Neuronal stem cell (in vitro differentiated cells): Measurements from ENCODE around the gene MACROD2.

Experiments
- DNase-seq: peaks from one replicate; pipeline ENCODE4 v3.0.0-alpha.2; 2013; ENCODE audit warnings: low spot score
- H2AFZ ChIP-seq: one replicate; pipeline ENCODE4 v1.6.1; 2013; ENCODE audit warnings: mild to moderate bottlenecking, low read length, inconsistent platforms
- H2AK5ac ChIP-seq: 2 replicates; pipeline ENCODE4 v1.6.1; 2013; ENCODE audit warnings: low read depth, mild to moderate bottlenecking, inconsistent platforms, low read length, moderate library complexity, mixed read lengths
- H2BK120ac ChIP-seq: 2 replicates; pipeline ENCODE4 v1.6.1; 2013; ENCODE audit warnings: low read depth, mild to moderate bottlenecking, inconsistent platforms, low read length, moderate library complexity, mixed read lengths
- H2BK12ac ChIP-seq: one replicate; pipeline ENCODE4 v1.6.1; 2013; ENCODE audit warnings: low read length, inconsistent platforms
- H2BK15ac ChIP-seq: 2 replicates; pipeline ENCODE4 v1.6.1; 2013; ENCODE audit warnings: mild to moderate bottlenecking, low read length, inconsistent platforms, mixed read lengths
- H2BK5ac ChIP-seq: one replicate; pipeline ENCODE4 v1.6.1; 2013; ENCODE audit warnings: inconsistent platforms, mild to moderate bottlenecking, low read length, moderate library complexity
- H3K14ac ChIP-seq: one replicate; pipeline ENCODE4 v1.6.1; 2013; ENCODE audit warnings: low read length, inconsistent platforms
- H3K18ac ChIP-seq: 2 replicates; pipeline ENCODE4 v1.6.1; 2013; ENCODE audit warnings: low read length, inconsistent platforms
- H3K23ac ChIP-seq: 2 replicates; pipeline ENCODE4 v1.6.1; 2013; ENCODE audit warnings: low read depth, mild to moderate bottlenecking, mixed read lengths, low read length, inconsistent platforms; ENCODE audit not compliant: poor library complexity
- H3K27ac ChIP-seq: replicated peaks from 3 replicates; pipeline ENCODE4 v1.5.1; 2013; ENCODE audit warnings: low read length, inconsistent platforms
- H3K27me3 ChIP-seq, 3 experiments: 2 replicates each; pipeline ENCODE4 v1.6.1; 2013; ENCODE audit warnings: low read length in 3 of 3, mild to moderate bottlenecking in 2 of 3, inconsistent platforms in 1 of 3, low read depth in 1 of 3, mixed read lengths in 1 of 3, moderate library complexity in 1 of 3; ENCODE audit not compliant: control insufficient read depth in 3 of 3, insufficient read depth in 3 of 3
- H3K36me3 ChIP-seq, 2 donors: replicated peaks in 1 of 2; 2 replicates each; pipeline ENCODE4 v1.6.1; 2013; ENCODE audit warnings: low read length in 2 of 2; ENCODE audit not compliant: control insufficient read depth in 2 of 2, insufficient read depth in 2 of 2
- H3K4ac ChIP-seq: 2 replicates; pipeline ENCODE4 v1.6.1; 2013; ENCODE audit warnings: inconsistent platforms, mild to moderate bottlenecking, low read length, moderate library complexity
- H3K4me1 ChIP-seq, 2 donors: 1 replicate in 1 of 2; 2 replicates in 1 of 2; pipeline ENCODE4 v1.6.1; 2013; ENCODE audit warnings: low read length in 2 of 2, low read depth in 1 of 2; ENCODE audit not compliant: control insufficient read depth in 2 of 2, insufficient read depth in 1 of 2
- H3K4me2 ChIP-seq: one replicate; pipeline ENCODE4 v1.6.1; 2013; ENCODE audit warnings: mild to moderate bottlenecking, low read length, inconsistent platforms; ENCODE audit not compliant: insufficient read depth, poor library complexity, severe bottlenecking
- H3K4me3 ChIP-seq, 2 donors: 2 replicates each; pipeline ENCODE4 v1.5.1; 2013; ENCODE audit warnings: low read length in 2 of 2, mild to moderate bottlenecking in 2 of 2, inconsistent platforms in 1 of 2, moderate library complexity in 1 of 2
- H3K79me1 ChIP-seq: one replicate; pipeline ENCODE4 v1.6.1; 2013; ENCODE audit warnings: low read depth, mild to moderate bottlenecking, inconsistent platforms, low read length, moderate library complexity
- H3K9ac ChIP-seq: one replicate; pipeline ENCODE4 v1.6.1; 2013; ENCODE audit warnings: mild to moderate bottlenecking, low read depth, low read length, inconsistent platforms; ENCODE audit not compliant: poor library complexity
- H3K9me3 ChIP-seq, 2 donors: replicated peaks in 1 of 2; 2 replicates each; pipeline versions ENCODE3 to v1.6.1; 2013; ENCODE audit warnings: low read length in 2 of 2, mild to moderate bottlenecking in 2 of 2, inconsistent platforms in 1 of 2, low read depth in 1 of 2, mixed read lengths in 1 of 2, moderate library complexity in 1 of 2; ENCODE audit not compliant: control insufficient read depth in 2 of 2, insufficient read depth in 1 of 2
- H4K8ac ChIP-seq: one replicate; pipeline ENCODE4 v1.6.1; 2013; ENCODE audit warnings: low read depth, mild to moderate bottlenecking, inconsistent platforms, low read length, moderate library complexity
- H4K91ac ChIP-seq: one replicate; pipeline ENCODE4 v1.6.1; 2013; ENCODE audit warnings: low read length, low read depth, mild to moderate bottlenecking, inconsistent platforms; ENCODE audit not compliant: poor library complexity
- WGBS, 2 donors: extraction: QIAGEN DNeasy Blood & Tissue Kit; methylation state at CpG; one replicate each; pipeline ENCODE4 v1.1.7; 2013; ENCODE audit warnings: missing lambda C conversion rate in 2 of 2, mixed read lengths in 1 of 2; ENCODE audit not compliant: insufficient read length in 2 of 2, insufficient replicate concordance in 1 of 2; ENCODE audit errors: extremely low coverage in 2 of 2; 5-methylcytosine and 5-hydroxymethylcytosine counted together

The MACROD2 gene

DNA sequence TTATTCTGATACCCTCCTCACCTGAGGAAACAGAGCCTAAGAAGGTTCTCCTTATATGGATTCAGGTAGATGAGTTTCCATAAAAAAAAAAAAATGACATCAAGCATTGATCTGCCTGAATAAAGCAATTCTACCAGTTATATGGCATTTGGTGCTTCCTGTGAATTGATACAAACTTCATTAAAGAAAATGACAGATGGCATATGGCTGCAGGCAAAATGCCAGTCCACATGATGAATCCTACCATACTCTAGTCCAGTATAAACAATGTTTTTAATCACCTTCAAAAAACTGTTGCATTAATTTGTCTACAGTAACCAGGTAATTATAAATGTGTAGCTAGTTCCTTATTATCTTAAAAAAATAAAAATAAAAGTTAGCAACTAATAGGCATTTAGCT, 901.3 kb downstream of the MACROD2 start:
- Histone ChIP-seq H3K4me2 (no peak overlapping the region), H3K36me3 (no peaks in the 10 kb centered on the region), H2BK120ac (no peak overlapping the region), H2BK5ac (no peak overlapping the region), H3K4ac (no peak overlapping the region), H2BK15ac (no peak overlapping the region), H2AFZ (no peak overlapping the region), H3K14ac (no peak overlapping the region), H3K27ac (no peak overlapping the region), H3K9ac (no peak overlapping the region), H3K23ac (no peak overlapping the region), H3K9me3 (peaks cover 2 to 5% of the 10 kb centered on the region in 2 donors), H2BK12ac (no peak overlapping the region), H4K8ac (no peak overlapping the region), H3K4me1 (no peaks in the 10 kb centered on the region), H3K27me3 (no peaks in the 10 kb centered on the region), H4K91ac (no peak overlapping the region), H2AK5ac (no peak overlapping the region), H3K18ac (no peak overlapping the region), H3K79me1 (no peaks in the 10 kb centered on the region), H3K4me3 (no peak overlapping the region)
- no peak for DNase-seq

DNA sequence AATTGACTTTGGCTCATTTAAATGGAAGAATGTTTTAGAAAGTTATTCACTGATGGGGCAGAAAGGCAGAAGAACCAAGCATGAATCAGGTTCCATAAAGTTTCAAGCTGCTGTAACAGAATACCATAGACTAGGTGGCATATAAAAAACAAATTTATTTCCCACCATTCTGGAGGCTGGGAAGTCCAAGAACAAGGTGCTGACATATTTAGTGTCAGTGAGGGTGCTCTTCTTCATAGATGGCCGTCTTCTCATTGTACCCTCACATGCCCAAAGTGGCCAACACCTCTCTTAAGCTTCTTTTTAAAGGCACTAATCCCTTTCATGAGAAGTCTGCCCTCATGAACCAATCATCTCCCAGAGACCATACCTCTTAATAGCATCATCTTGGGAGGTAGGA, 902.3 kb downstream of the MACROD2 start:
- no peak overlapping the region for H3K27ac ChIP-seq
- H3K4ac ChIP-seq: no peak overlapping the region
- H3K4me1 ChIP-seq: no peaks in the 10 kb centered on the region
- H3K9me3 ChIP-seq: peaks cover 2 to 5% of the 10 kb centered on the region in 2 donors
- no peak overlapping the region for H2AFZ ChIP-seq
- no peak overlapping the region for H2BK15ac ChIP-seq
- H4K91ac ChIP-seq: no peak overlapping the region
- H3K4me3 ChIP-seq: no peak overlapping the region
- no peak overlapping the region for H3K9ac ChIP-seq
- H3K23ac ChIP-seq: no peak overlapping the region
- H2BK5ac ChIP-seq: no peak overlapping the region
- no peak overlapping the region for H3K4me2 ChIP-seq
- H3K27me3 ChIP-seq: no peaks in the 10 kb centered on the region
- no peak overlapping the region for H4K8ac ChIP-seq
- no peaks in the 10 kb centered on the region for H3K36me3 ChIP-seq
- no peak overlapping the region for H2AK5ac ChIP-seq
- no peak overlapping the region for H2BK12ac ChIP-seq
- no peak for DNase-seq
- no peak overlapping the region for H3K14ac ChIP-seq
- no peak overlapping the region for H3K18ac ChIP-seq
- H2BK120ac ChIP-seq: no peak overlapping the region
- no peaks in the 10 kb centered on the region for H3K79me1 ChIP-seq
- WGBS, 2 donors: no CpG with 5 or more reads among the region's 1 CpG

DNA sequence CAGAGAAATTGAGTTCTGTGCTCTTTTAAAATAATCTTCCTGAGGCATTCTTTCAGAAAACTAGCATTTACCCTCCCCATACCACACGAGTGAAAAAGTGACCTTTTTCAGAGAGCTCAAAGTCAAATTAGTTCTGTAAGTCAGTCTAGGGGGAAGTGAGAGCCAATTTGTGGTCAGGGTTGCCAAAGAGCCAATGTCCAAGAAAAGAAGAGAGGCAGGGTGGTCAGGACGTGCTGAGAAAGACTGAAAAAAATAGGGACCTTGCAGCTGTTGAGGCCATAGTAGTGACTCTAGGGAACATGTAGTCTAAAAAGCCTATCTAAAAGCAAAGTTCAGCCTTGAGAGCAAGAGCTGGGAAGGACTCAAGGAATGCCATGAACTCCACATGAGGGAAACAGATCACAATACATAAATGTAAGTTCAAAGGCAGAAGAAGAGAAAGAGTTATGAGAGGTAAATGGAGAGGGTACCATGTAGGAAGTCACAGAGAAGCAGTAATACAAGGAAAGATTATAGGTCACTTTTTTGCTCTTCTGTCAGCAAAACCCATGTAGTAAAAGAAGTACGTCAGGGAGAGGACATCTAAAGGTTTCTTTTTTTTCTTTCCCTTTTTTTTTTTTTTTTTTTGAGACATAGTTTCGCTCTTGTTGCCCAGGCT, 907.2 kb downstream of the MACROD2 start:
- no peak overlapping the region for H3K14ac ChIP-seq
- no peaks in the 10 kb centered on the region for H3K27me3 ChIP-seq
- H3K36me3 ChIP-seq: no peaks in the 10 kb centered on the region
- H2AK5ac ChIP-seq: no peak overlapping the region
- H2BK5ac ChIP-seq: no peak overlapping the region
- no peak overlapping the region for H2AFZ ChIP-seq
- WGBS, 2 donors: no CpG with 5 or more reads among the region's 4 CpGs
- H2BK120ac ChIP-seq: no peak overlapping the region
- H3K4me3 ChIP-seq: no peak overlapping the region
- H3K9me3 ChIP-seq: peaks cover 2% of the 10 kb centered on the region in 2 donors
- no peak for DNase-seq
- no peak overlapping the region for H4K91ac ChIP-seq
- H3K79me1 ChIP-seq: no peaks in the 10 kb centered on the region
- no peak overlapping the region for H3K23ac ChIP-seq
- H3K4ac ChIP-seq: no peak overlapping the region
- H3K4me2 ChIP-seq: no peak overlapping the region
- no peak overlapping the region for H4K8ac ChIP-seq
- no peak overlapping the region for H3K27ac ChIP-seq
- H2BK12ac ChIP-seq: no peak overlapping the region
- H3K4me1 ChIP-seq: peaks cover 4 to 9% of the 10 kb centered on the region in 2 donors
- no peak overlapping the region for H3K18ac ChIP-seq
- H3K9ac ChIP-seq: no peak overlapping the region
- H2BK15ac ChIP-seq: no peak overlapping the region

DNA sequence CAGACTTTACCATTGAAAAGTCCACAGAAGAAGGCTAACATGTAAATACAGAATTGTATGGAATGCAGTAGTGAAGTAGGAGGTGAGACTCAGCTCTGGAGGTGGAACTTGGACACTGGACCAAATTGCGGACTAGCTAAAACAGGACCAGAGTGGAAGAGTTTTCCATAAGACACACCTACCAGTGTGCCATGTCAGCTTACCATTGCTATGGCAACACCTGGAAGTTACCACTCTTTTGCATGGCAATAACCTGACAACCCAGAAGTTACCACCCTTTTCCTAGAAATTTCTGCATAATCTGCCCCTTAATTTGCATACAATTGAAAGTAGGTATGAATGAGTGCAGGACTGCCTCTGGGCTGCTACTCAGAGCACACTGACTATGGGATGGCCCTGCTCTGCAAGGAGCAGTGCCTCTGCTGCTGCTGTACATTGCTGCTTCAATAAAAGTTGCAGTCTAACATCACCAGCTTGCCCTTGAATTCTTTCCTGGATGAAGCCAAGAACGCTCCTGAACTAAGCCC, 911.7 kb downstream of the MACROD2 start:
- Histone ChIP-seq H3K79me1 (no peaks in the 10 kb centered on the region), H2BK12ac (no peak overlapping the region), H2BK15ac (no peak overlapping the region), H3K27ac (no peak overlapping the region), H3K9ac (no peak overlapping the region), H3K4me1 (peaks cover 6 to 12% of the 10 kb centered on the region in 2 donors), H3K4me3 (no peak overlapping the region), H2AK5ac (no peak overlapping the region), H4K91ac (no peak overlapping the region), H3K4me2 (no peak overlapping the region), H3K18ac (no peak overlapping the region), H2BK5ac (no peak overlapping the region), H2BK120ac (no peak overlapping the region), H3K14ac (no peak overlapping the region), H3K36me3 (no peaks in the 10 kb centered on the region), H3K4ac (no peak overlapping the region), H3K23ac (no peak overlapping the region), H2AFZ (no peak overlapping the region), H3K9me3 (no peaks in the 10 kb centered on the region), H3K27me3 (no peaks in the 10 kb centered on the region), H4K8ac (no peak overlapping the region)
- WGBS, 2 donors: no CpG with 5 or more reads among the region's 2 CpGs
- no peak for DNase-seq
